GM23248 (cell line): ENCODE results near the gene FILIP1.

Source experiments
- EZH2 ChIP-seq: fragments of 200-600 bp; sonication (generic); IDR thresholded peaks from 2 replicates; pipeline ENCODE4 v1.6.1; 2018; ENCODE audit warnings: antibody characterized with exemption, mild to moderate bottlenecking; ENCODE audit not compliant: insufficient read depth, poor library complexity, severe bottlenecking
- EZH2phosphoT487 ChIP-seq: fragments of 200-600 bp; sonication (generic); IDR thresholded peaks from 2 replicates; pipeline ENCODE4 v1.6.1; 2018; ENCODE audit warnings: antibody characterized with exemption, moderate library complexity, mild to moderate bottlenecking, low read depth; ENCODE audit not compliant: insufficient read depth

DNA sequence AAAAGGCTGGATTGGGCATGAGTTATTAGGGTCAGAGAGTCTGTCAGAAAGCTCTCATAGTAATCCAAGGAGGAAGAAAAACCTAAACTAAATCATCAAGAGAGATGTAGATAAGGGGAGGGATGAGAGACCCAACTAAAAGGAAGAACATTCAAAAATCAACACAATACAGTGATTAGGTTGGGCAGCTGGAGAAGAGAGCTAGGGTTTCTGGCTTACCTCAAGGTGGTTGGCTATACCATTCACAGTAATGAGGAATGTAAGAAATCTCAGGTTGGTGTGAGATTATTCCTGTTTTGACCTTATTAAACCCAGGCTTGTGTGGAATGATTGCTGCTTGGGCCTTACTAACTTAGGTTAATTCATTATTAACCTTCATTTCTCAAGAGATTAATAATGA, 243.8 kb downstream of the FILIP1 start:
- TF ChIP-seq EZH2 (no peak), EZH2phosphoT487 (no peak)
